Heart left ventricle (tissue), 13 donors: Measurements from ENCODE around the gene PTPRD.

Experiments
- CTCF ChIP-seq, 12 donors: fragments of 200-600 bp; sonication (generic) in 4 of 12; IDR thresholded peaks; one replicate each; pipeline versions ENCODE4 v1.5.0 to v1.8.0; 2018 to 2022; ENCODE audit warnings: antibody characterized with exemption in 12 of 12, mild to moderate bottlenecking in 5 of 12
- POLR2A ChIP-seq, 2 donors: fragments of 450-650 bp; IDR thresholded peaks; one replicate each; pipeline ENCODE4 v1.6.1; 2017; ENCODE audit warnings: antibody characterized with exemption in 2 of 2, mild to moderate bottlenecking in 2 of 2, moderate library complexity in 2 of 2
- donor health status: ischemic (EF 13 %, LVEDD 7.1; RV severe dilation, severe dysfunction).
- donor health status: DM: no; HTN: yes; CAD: no.
- donor health status: DM: no; HTN: no; CAD: no.
- donor health status: ischemic (EF 25% LVEDD 6.9; RV normal size, moderate dysfunction).
- donor health status: ischemic (EF 25% LVEDD 5.7; RV mildly dilated, moderate dysfunction).
- donor health status: ischemic (EF 35%, LVEDD 5.7; RV mildly dilated, moderate dysfunction).
- donor health status: nonischemic (EF 11% LVEDD 7.7; RV severe dilation, severe dysfunction).
- donor health status: DM: yes; HTN: yes; CAD: no.
- donor health status: PGD.
- donor health status: ischemic (EF 29% LVEDD 5.4; RV normal size, mild dysfunction).
- donor health status: nonischemic (EF 23%, LVEDD 6.1; RV moderate dilation, normal function).

GRCh38 chr9:8628791-8629190 lies 1984.0 kb downstream of the PTPRD start:
- TF ChIP-seq CTCF (IDR thresholded peaks at IDR 0.05) (no peak), POLR2A (IDR thresholded peaks at IDR 0.05) (no peak)
